Gastrocnemius medialis (tissue), 4 donors: ENCODE results near the gene ARHGAP9. TPM values are rescaled to one million over a fixed set of nuclear protein-coding genes. Genes with fewer than 3 reads are reported as not detected.
A peak's percentile ranks its signal among the peaks of the same experiment; 100 is the strongest.
"Not testable (repeated sequence)": the region's sequence is repeated elsewhere in the genome, so short reads cannot be mapped to it uniquely, and the experiment has no call there.

Experiments used
- ATAC-seq, 2 donors: fragments of 150-250 bp; one replicate each; pipeline ENCODE4 v1.9.1; 2016
- DNase-seq, 2 donors: peaks; one replicate each; pipeline ENCODE4 v3.0.0-alpha.2; 2019
- H3K27ac ChIP-seq, 4 donors: fragments of 200-600 bp; sonication (generic); 1 replicate in 1 of 4; 2 replicates in 3 of 4; pipeline ENCODE4 v1.5.1; 2016 to 2018; ENCODE audit warnings: mild to moderate bottlenecking in 2 of 4, moderate library complexity in 1 of 4
- H3K27me3 ChIP-seq, 3 donors: fragments of 200-600 bp; sonication (generic) in 2 of 3; 1 replicate in 1 of 3; 2 replicates in 2 of 3; pipeline versions ENCODE4 v1.5.1 to v1.6.0; 2016 to 2019; ENCODE audit warnings: mild to moderate bottlenecking in 1 of 3, moderate library complexity in 1 of 3
- H3K36me3 ChIP-seq, 2 donors: fragments of 200-600 bp; sonication (generic) in 1 of 2; one replicate each; pipeline ENCODE4 v1.5.1; 2017 to 2018
- H3K4me1 ChIP-seq, 2 donors: fragments of 200-600 bp; sonication (generic) in 1 of 2; one replicate each; pipeline ENCODE4 v1.5.1; 2016 to 2017; ENCODE audit warnings: mild to moderate bottlenecking in 2 of 2
- H3K4me3 ChIP-seq, 4 donors: fragments of 200-600 bp; sonication (generic) in 3 of 4; 1 replicate in 1 of 4; 2 replicates in 3 of 4; pipeline ENCODE4 v1.5.1; 2016 to 2019; ENCODE audit warnings: mild to moderate bottlenecking in 2 of 4
- H3K9me3 ChIP-seq, 3 donors: fragments of 200-600 bp; sonication (generic) in 2 of 3; 1 replicate in 1 of 3; 2 replicates in 2 of 3; pipeline ENCODE4 v1.5.1; 2016 to 2019
- POLR2A ChIP-seq, 2 donors: fragments of 450-650 bp; IDR thresholded peaks; one replicate each; pipeline ENCODE4 v1.6.1; 2017; ENCODE audit warnings: antibody characterized with exemption in 2 of 2, mild to moderate bottlenecking in 2 of 2, moderate library complexity in 2 of 2
- in situ Hi-C, 4 donors: fragments of 200-750 bp; cut with MboI; loops; one replicate each; pipeline versions ENCODE4 v1.15.0 to v1.8.0; 2017; ENCODE audit warnings: low sequenced_read_pairs in 4 of 4
- intact Hi-C: fragments of 100-400 bp; cut with DNase I; formaldehyde crosslinking; loops from one replicate; pipeline ENCODE4 v1.15.1; 2023; ENCODE audit warnings: low total_unique reads
- total RNA-seq, 4 donors: library from RNA; depleted of rRNA; stranded (reverse); fragments of >200 nt; gene quantifications; one replicate each; pipeline versions ENCODE4 v1.1.0 to v1.2.3, GENCODE V29; 2016
- TF ChIP-seq, protein P1 (sequence below), 5 experiments: fragments of 450-650 bp in 3 of 5; fragments of 200-600 bp in 2 of 5; sonication (generic) in 2 of 5; IDR thresholded peaks in 4 of 5; conservative IDR thresholded peaks in 1 of 5; 1 replicate in 4 of 5; 2 replicates in 1 of 5; pipeline ENCODE4 v1.5.1; 2016 to 2019; ENCODE audit warnings: antibody characterized with exemption in 5 of 5, mild to moderate bottlenecking in 3 of 5, moderate library complexity in 3 of 5

The ARHGAP9 gene
- total RNA-seq, 4 donors from 2014 or later, result 2.7 to 5.1 (median 4.7) TPM

DNA sequence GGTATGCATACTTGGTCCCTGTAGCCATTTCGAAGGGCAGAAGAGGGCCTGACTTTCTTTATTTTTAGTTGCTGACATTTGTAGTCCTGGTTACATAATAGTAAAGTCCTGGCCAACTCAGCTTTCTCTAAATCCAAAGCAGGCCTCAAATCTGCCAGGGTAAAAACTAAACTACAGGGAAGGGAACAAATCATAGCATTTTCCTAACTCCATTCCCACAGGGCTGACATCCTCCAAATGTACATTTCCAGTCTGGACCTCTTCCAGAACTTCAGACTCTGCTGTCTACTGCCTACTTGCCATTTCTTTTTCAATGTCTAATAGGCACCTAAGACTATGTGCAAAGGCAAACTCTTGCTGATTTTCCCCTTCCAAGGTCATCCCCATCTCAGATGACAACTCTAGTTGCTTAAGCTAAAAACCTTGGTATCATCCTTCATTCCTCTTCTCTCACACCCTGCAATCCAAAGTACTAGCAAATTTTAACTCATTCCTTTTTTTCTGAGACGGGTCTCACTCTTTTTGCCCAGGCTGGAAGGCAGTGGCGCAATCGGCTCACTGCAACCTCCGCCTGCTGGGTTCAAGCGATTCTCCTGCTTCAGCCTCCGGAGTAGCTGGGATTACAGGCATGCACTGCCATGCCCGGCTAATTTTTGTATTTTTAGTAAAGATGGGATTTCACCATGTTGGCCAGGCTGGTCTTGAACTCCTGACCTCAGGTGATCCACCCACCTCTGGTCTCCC is 38.7 kb upstream of the ARHGAP9 start:
- Histone ChIP-seq H3K27ac (peak overlapping the region; percentile 93 to 98 (median 96)), H3K36me3 (peaks cover 6 to 42% of the 10 kb centered on the region in 2 donors), H3K9me3 (no peaks in the 10 kb centered on the region), H3K4me1 (peaks cover 39 to 44% of the 10 kb centered on the region in 2 donors), H3K4me3 (peak overlapping the region; percentile 79 to 87 (median 82)), H3K27me3 (no peaks in the 10 kb centered on the region)
- DNase-seq, result no peak
- intact Hi-C loops (no loop called here), in situ Hi-C loops (loop anchor here in 1 of 4 donors (25.0 kb wide), 1 partner anchor 881 kb away; the partner anchor contains the start of genes ATP5F1B and BAZ2A)
- ATAC-seq, result no peak
- TF ChIP-seq, protein P1, sequence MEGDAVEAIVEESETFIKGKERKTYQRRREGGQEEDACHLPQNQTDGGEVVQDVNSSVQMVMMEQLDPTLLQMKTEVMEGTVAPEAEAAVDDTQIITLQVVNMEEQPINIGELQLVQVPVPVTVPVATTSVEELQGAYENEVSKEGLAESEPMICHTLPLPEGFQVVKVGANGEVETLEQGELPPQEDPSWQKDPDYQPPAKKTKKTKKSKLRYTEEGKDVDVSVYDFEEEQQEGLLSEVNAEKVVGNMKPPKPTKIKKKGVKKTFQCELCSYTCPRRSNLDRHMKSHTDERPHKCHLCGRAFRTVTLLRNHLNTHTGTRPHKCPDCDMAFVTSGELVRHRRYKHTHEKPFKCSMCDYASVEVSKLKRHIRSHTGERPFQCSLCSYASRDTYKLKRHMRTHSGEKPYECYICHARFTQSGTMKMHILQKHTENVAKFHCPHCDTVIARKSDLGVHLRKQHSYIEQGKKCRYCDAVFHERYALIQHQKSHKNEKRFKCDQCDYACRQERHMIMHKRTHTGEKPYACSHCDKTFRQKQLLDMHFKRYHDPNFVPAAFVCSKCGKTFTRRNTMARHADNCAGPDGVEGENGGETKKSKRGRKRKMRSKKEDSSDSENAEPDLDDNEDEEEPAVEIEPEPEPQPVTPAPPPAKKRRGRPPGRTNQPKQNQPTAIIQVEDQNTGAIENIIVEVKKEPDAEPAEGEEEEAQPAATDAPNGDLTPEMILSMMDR (IDR thresholded peaks at IDR 0.05 in 4 of 5, conservative IDR thresholded peaks at IDR 0.05 in 1 of 5), result no peak
- no peak for TF ChIP-seq POLR2A (IDR thresholded peaks at IDR 0.05)

DNA sequence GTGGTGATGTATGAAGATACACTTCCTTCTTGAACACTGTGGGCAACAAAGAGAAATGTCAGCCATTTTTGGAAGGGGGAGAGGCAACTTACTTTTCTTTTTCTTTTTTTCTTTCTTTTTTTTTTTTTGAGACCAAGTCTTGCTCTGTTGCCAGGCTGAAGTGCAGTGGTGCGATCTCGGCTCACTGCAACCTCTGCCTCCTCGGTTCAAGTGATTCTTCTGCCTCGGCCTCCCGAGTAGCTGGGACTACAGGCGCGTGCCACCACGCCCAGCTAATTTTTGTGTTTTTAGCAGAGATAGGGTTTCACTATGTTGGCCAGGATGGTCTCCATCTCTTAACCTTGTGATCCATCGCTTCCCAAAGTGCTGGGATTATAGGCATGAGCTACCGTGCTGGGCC is 38.1 kb upstream of the ARHGAP9 start:
- ATAC-seq, H3K9me3 ChIP-seq, DNase-seq, intact Hi-C loops, H3K27me3 ChIP-seq: not testable (repeated sequence)
- Histone ChIP-seq H3K4me3 (peak overlapping the region; percentile 42 to 84 (median 80)), H3K36me3 (peaks cover 6 to 49% of the 10 kb centered on the region in 2 donors), H3K27ac (peak overlapping the region; percentile 93 to 98 (median 96)), H3K4me1 (peaks cover 39 to 43% of the 10 kb centered on the region in 2 donors)
- in situ Hi-C loops, result loop anchor here in 1 of 4 donors (25.0 kb wide), 1 partner anchor 880 kb away; the partner anchor contains the start of genes ATP5F1B and BAZ2A

DNA sequence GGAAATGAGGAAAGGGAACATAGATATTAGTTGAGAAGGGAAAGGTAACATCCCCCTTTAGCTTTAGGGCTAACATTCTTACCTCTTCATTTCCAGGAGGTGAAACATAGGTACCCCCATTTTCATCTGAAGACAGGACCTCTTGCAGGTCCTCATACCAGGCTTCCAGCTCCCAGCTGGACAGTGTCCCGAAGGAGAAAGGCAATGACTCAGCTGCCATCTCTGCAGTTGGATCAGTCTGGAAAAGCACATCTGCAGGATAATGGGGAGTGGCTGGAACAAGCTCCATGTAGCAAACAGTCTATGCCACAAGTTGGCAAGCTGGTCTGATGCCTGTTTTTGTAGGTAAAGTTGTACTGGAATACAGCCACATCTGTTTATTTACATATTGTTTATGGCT is 37.5 kb upstream of the ARHGAP9 start:
- peak overlapping the region; percentile 93 to 98 (median 96) for H3K27ac ChIP-seq
- DNase-seq, result peak; percentile 29 to 74
- no peaks in the 10 kb centered on the region for H3K9me3 ChIP-seq
- in situ Hi-C loops (loop anchor here in 1 of 4 donors (25.0 kb wide), 1 partner anchor 880 kb away; the partner anchor contains the start of genes ATP5F1B and BAZ2A), intact Hi-C loops (no loop called here)
- H3K4me1 ChIP-seq, result peaks cover 38 to 42% of the 10 kb centered on the region in 2 donors
- H3K4me3 ChIP-seq, result peak overlapping the region in 2 of 4 donors; percentile 42 to 80
- no peaks in the 10 kb centered on the region for H3K27me3 ChIP-seq
- ATAC-seq, result no peak
- no peak for TF ChIP-seq POLR2A (IDR thresholded peaks at IDR 0.05)
- TF ChIP-seq, protein P1 (IDR thresholded peaks at IDR 0.05 in 4 of 5, conservative IDR thresholded peaks at IDR 0.05 in 1 of 5), result no peak
- peaks cover 6 to 54% of the 10 kb centered on the region in 2 donors for H3K36me3 ChIP-seq

DNA sequence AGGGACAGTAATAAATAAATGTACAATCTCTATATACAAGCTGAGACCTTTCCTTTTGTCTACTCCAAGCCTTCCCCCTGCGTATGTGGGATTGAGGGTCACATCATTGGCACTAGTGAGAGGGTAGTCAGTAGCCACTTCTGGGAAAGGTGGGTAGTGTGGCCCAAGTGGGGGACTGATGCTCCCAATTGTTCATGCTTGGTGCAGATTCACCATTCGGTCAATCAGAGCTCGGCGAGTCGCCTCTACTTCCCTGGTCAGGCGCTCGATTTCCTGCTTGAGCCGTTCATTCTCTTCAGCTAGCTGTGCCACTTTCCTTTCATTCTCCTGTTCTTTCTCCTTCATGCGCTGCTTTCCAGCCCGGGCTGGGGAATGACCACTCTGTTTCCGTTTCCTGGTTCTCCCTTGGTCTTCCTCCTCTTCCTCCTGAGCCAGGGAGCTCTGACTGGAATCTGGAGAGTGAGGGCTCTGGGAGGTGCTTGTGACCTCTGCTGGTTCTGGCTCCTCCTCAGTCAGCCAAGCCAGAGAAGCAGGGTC is 37.0 kb upstream of the ARHGAP9 start:
- peak overlapping the region; percentile 93 to 98 (median 96) for H3K27ac ChIP-seq
- intact Hi-C loops, result no loop called here
- TF ChIP-seq POLR2A (IDR thresholded peaks at IDR 0.05), result no peak
- TF ChIP-seq, protein P1 (IDR thresholded peaks at IDR 0.05 in 4 of 5, conservative IDR thresholded peaks at IDR 0.05 in 1 of 5), result no peak
- in situ Hi-C loops, result loop anchor here in 1 of 4 donors (25.0 kb wide), 1 partner anchor 879 kb away; the partner anchor contains the start of genes ATP5F1B and BAZ2A
- no peak for DNase-seq
- H3K4me3 ChIP-seq, result no peak overlapping the region
- H3K36me3 ChIP-seq, result peaks cover 6 to 59% of the 10 kb centered on the region in 2 donors
- peaks cover 33 to 37% of the 10 kb centered on the region in 2 donors for H3K4me1 ChIP-seq
- no peaks in the 10 kb centered on the region for H3K9me3 ChIP-seq
- H3K27me3 ChIP-seq, result no peaks in the 10 kb centered on the region
- ATAC-seq, result no peak
